Astrocyte (in vitro differentiated cells and primary cell): ENCODE measurements around the gene PRKG1.

Source experiments
- CTCF ChIP-seq: IDR thresholded peaks from 2 replicates; pipeline ENCODE4 v1.5.1; 2011; ENCODE audit warnings: low read depth, mild to moderate bottlenecking, inconsistent platforms, low read length, moderate library complexity; ENCODE audit not compliant: insufficient read depth
- EZH2 ChIP-seq: IDR thresholded peaks from 2 replicates; pipeline ENCODE4 v1.6.1; 2012; ENCODE audit warnings: mild to moderate bottlenecking, low read length, inconsistent platforms; ENCODE audit not compliant: insufficient read depth

- no peak for TF ChIP-seq CTCF
- no peak for TF ChIP-seq EZH2
Observed at GRCh38 chr10:51035344-51035743, 38.9 kb upstream of the PRKG1 start.
